HL-60 (cell line): ENCODE results near the gene DDRGK1.
A peak's percentile ranks its signal among the peaks of the same experiment; 100 is the strongest.

ENCODE experiments used
- DNase-seq, 2 experiments: peaks; one replicate each; pipeline ENCODE4 v3.0.0-alpha.2; 2010 to 2020; ENCODE audit warnings: low read depth in 1 of 2, low spot score in 1 of 2
- H3K27ac ChIP-seq: fragments of 250-450 bp; sonication (Bioruptor Pico); replicated peaks from 2 replicates; pipeline ENCODE4 v1.5.1; 2020; ENCODE audit warnings: mild to moderate bottlenecking, moderate library complexity
- H3K27me3 ChIP-seq: fragments of 250-450 bp; sonication (Bioruptor Pico); 2 replicates; pipeline ENCODE4 v1.5.1; 2021; ENCODE audit warnings: mild to moderate bottlenecking, moderate library complexity; ENCODE audit not compliant: insufficient read depth, poor library complexity, severe bottlenecking
- H3K4me3 ChIP-seq: replicated peaks from 2 replicates; pipeline ENCODE4 v1.5.1; 2011; ENCODE audit warnings: mild to moderate bottlenecking, control low read depth, low read length; ENCODE audit not compliant: insufficient read depth
- CTCF ChIP-seq: IDR thresholded peaks from one replicate; pipeline ENCODE4 v1.5.1; 2011; ENCODE audit warnings: low read length, control low read depth, inconsistent platforms; ENCODE audit not compliant: insufficient read depth
- GABPA ChIP-seq: IDR thresholded peaks from 2 replicates; pipeline ENCODE4 v1.6.1; 2012; ENCODE audit warnings: low read depth
- POLR2AphosphoS5 ChIP-seq: IDR thresholded peaks from 2 replicates; pipeline ENCODE4 v1.6.1; 2012; ENCODE audit warnings: low read depth
- REST ChIP-seq: IDR thresholded peaks from 2 replicates; pipeline ENCODE4 v1.6.1; 2012; ENCODE audit warnings: low read depth; ENCODE audit not compliant: insufficient replicate concordance
- SPI1 ChIP-seq: IDR thresholded peaks from 2 replicates; pipeline ENCODE4 v1.6.1; 2012; ENCODE audit warnings: low read depth, mild to moderate bottlenecking, borderline replicate concordance

DDRGK1 gene

GRCh38 chr20:3160418-3160817 lies 44.1 kb downstream of the DDRGK1 start:
- DNase-seq = no peak
- H3K27ac ChIP-seq = no peak overlapping the region; the same call in 1 of the 2 replicates
- peak overlapping the region; percentile 81 for H3K4me3 ChIP-seq
- TF ChIP-seq CTCF (no peak), REST (no peak)
- H3K27me3 ChIP-seq = no peaks in the 10 kb centered on the region

GRCh38 chr20:3158968-3159431 lies 45.5 kb downstream of the DDRGK1 start:
- Histone ChIP-seq H3K27ac (peak overlapping the region; percentile 85), H3K27me3 (no peaks in the 10 kb centered on the region), H3K4me3 (peak overlapping the region; percentile 81)
- DNase-seq = no peak
- TF ChIP-seq SPI1 = no peak
- no peak for TF ChIP-seq CTCF
- no peak for TF ChIP-seq POLR2AphosphoS5
- TF ChIP-seq REST = no peak
- no peak for TF ChIP-seq GABPA

- DNase-seq = no peak
- Histone ChIP-seq H3K27ac (no peak overlapping the region), H3K4me3 (0 out of 2 replicates have a peak overlapping the region, but pooled peaks have one; percentile 1), H3K27me3 (no peaks in the 10 kb centered on the region)
- no peak for TF ChIP-seq GABPA
- no peak for TF ChIP-seq REST
- TF ChIP-seq POLR2AphosphoS5 = no peak
- TF ChIP-seq CTCF = no peak
- no peak for TF ChIP-seq SPI1
Observed at GRCh38 chr20:3157817-3158216, 46.7 kb downstream of the DDRGK1 start.
